Fibroblast of lung (primary cell): ENCODE results near the gene ARSK.

ENCODE experiments used
- EZH2 ChIP-seq: IDR thresholded peaks from 2 replicates; pipeline ENCODE4 v1.5.1; 2012; ENCODE audit warnings: low read length, control low read depth, mild to moderate bottlenecking; ENCODE audit errors: missing control alignments
- TF ChIP-seq, protein P1 (sequence below), 2 donors: IDR thresholded peaks in 1 of 2; conservative IDR thresholded peaks in 1 of 2; 1 replicate in 1 of 2; 2 replicates in 1 of 2; pipeline ENCODE4 v1.5.1; 2011 to 2012; ENCODE audit warnings: low read length in 2 of 2, control low read depth in 1 of 2, inconsistent platforms in 1 of 2, low read depth in 1 of 2, mild to moderate bottlenecking in 1 of 2

DNA sequence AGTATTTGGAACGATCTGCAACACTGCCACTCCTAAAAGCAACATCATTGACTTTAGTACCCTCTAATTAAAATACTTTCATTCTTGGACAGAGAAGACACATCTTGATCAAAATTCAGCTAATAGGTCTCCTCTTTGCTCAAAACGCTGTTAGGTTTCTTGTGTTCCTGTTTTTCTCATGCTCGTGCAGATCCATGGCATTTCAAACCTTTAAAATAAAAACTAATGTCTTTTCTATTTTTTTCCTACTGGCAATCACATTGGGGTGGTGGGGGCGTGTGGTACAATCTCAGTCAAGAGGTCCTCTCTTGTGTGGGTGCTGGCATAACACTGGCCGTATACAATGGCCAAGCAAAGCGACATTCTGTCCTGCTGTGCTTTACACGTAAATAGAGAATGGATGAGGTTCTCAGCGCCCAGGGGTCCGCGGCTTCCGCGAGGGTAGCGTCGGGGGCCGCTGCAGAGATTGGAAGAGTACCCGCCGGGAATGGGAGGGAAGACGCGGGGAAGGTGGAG is 64.7 kb downstream of the ARSK start:
- TF ChIP-seq, protein P1, sequence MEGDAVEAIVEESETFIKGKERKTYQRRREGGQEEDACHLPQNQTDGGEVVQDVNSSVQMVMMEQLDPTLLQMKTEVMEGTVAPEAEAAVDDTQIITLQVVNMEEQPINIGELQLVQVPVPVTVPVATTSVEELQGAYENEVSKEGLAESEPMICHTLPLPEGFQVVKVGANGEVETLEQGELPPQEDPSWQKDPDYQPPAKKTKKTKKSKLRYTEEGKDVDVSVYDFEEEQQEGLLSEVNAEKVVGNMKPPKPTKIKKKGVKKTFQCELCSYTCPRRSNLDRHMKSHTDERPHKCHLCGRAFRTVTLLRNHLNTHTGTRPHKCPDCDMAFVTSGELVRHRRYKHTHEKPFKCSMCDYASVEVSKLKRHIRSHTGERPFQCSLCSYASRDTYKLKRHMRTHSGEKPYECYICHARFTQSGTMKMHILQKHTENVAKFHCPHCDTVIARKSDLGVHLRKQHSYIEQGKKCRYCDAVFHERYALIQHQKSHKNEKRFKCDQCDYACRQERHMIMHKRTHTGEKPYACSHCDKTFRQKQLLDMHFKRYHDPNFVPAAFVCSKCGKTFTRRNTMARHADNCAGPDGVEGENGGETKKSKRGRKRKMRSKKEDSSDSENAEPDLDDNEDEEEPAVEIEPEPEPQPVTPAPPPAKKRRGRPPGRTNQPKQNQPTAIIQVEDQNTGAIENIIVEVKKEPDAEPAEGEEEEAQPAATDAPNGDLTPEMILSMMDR (conservative IDR thresholded peaks at IDR 0.05 in 1 of 2, IDR thresholded peaks at IDR 0.05 in 1 of 2; ENCODE audit: low read depth in 1 of 2, low read length in 2 of 2): no peak
- no peak for TF ChIP-seq EZH2
